ENCODE results near the gene SERINC2. TPM values are rescaled to one million over a fixed set of nuclear protein-coding genes. Genes with fewer than 3 reads are reported as not detected.

SERINC2 gene
- total RNA-seq, 1 experiment from 2014 or later, result 14.1 TPM

- TF ChIP-seq CTCF (conservative IDR thresholded peaks at IDR 0.05), result no peak
- no peak overlapping the region for H2BK20ac ChIP-seq (ENCODE audit: low read depth, low read length, poor library complexity, severe bottlenecking)
- no peaks in the 10 kb centered on the region for H4K20me1 ChIP-seq (ENCODE audit: control insufficient read depth, insufficient read depth, insufficient read length)
- H3K4me3 Mint-ChIP-seq, result no peak overlapping the region
- H3K23ac ChIP-seq (ENCODE audit: insufficient read length, low read depth, low read length), result no peak overlapping the region
- H2BK12ac ChIP-seq (ENCODE audit: insufficient read length, low read depth, low read length), result no peak overlapping the region
- H3K4me1 ChIP-seq (ENCODE audit: insufficient read depth, low read length), result no peaks in the 10 kb centered on the region
- H2AFZ ChIP-seq (ENCODE audit: low read length), result no peak overlapping the region
- no peaks in the 10 kb centered on the region for H3K27me3 ChIP-seq (ENCODE audit: insufficient read depth, low read length)
- H3K23me2 ChIP-seq (ENCODE audit: insufficient read length, low read depth, low read length, poor library complexity, severe bottlenecking), result no peaks in the 10 kb centered on the region
- H2BK120ac ChIP-seq (ENCODE audit: low read depth, low read length, poor library complexity, severe bottlenecking), result no peak overlapping the region
- WGBS (ENCODE audit: extremely low coverage, insufficient read length, low lambda C conversion rate), result no CpG with 5 or more reads among the region's 12 CpGs
- DNase-seq, result peak; percentile 24
- H3K79me1 ChIP-seq (ENCODE audit: insufficient read depth, low read depth, low read length, poor library complexity, severe bottlenecking), result no peaks in the 10 kb centered on the region
- H3K36me3 Mint-ChIP-seq (ENCODE audit: insufficient read depth in 1 of 3, low read depth in 3 of 3), result peaks cover 4 to 13% (median 7%) of the 10 kb centered on the region in 3 experiments; a peak in 5 of 7 replicates
- H3K9ac ChIP-seq (ENCODE audit: extremely low read depth, insufficient read length, low read length), result no peak overlapping the region
- H3K4me1 Mint-ChIP-seq, result peaks cover 5 to 16% of the 10 kb centered on the region in 2 experiments
- H3K18ac ChIP-seq (ENCODE audit: insufficient read length, low read depth, low read length), result no peak overlapping the region
- no peak overlapping the region for H4K5ac ChIP-seq (ENCODE audit: insufficient read length, low read depth, low read length)
- H3K27ac ChIP-seq (ENCODE audit: insufficient read length, low read depth, low read length), result no peak overlapping the region
- no peak overlapping the region for H3K14ac ChIP-seq (ENCODE audit: insufficient read depth, low read length)
- no peaks in the 10 kb centered on the region; the same call in 1 of the 2 replicates for H3K27me3 Mint-ChIP-seq (ENCODE audit: low read depth)
- no peaks in the 10 kb centered on the region for H3K9me3 Mint-ChIP-seq
- no peak overlapping the region for H3K56ac ChIP-seq (ENCODE audit: insufficient read length, low read depth, low read length)
- no peaks in the 10 kb centered on the region for H3K9me3 ChIP-seq (ENCODE audit: control insufficient read depth, low read depth, low read length)
- H3K4me2 ChIP-seq (ENCODE audit: insufficient read depth, insufficient read length, low read length), result no peak overlapping the region
- peak overlapping the region in 1 of 3 experiments; percentile 34; a peak in 2 of 7 replicates for H3K27ac Mint-ChIP-seq
- no peak overlapping the region for H3K4ac ChIP-seq (ENCODE audit: low read depth, low read length)
- no peak overlapping the region for H2BK5ac ChIP-seq (ENCODE audit: insufficient read length, low read length)
- no peak overlapping the region for H4K8ac ChIP-seq (replicated peaks; ENCODE audit: insufficient read length, low read depth, low read length)
- no peak overlapping the region for H2AK5ac ChIP-seq (ENCODE audit: insufficient read length, low read length)
- H2BK15ac ChIP-seq (ENCODE audit: low read depth, low read length), result no peak overlapping the region
- H4K91ac ChIP-seq (ENCODE audit: insufficient read length, low read depth, low read length), result no peak overlapping the region
- H3T11ph ChIP-seq (ENCODE audit: low read length), result no peak overlapping the region
- no peaks in the 10 kb centered on the region for H3K79me2 ChIP-seq (ENCODE audit: insufficient read depth, low read length)
These were observed 22.0 kb downstream of the SERINC2 start for GRCh38 chr1:31434979-31435378.
